GM12878 (cell line): ENCODE data around the gene KPTN. TPM values are rescaled to one million over a fixed set of nuclear protein-coding genes. Genes with fewer than 3 reads are reported as not detected.
A peak's percentile ranks its signal among the peaks of the same experiment; 100 is the strongest.

ENCODE experiments used
- ATAC-seq: fragments of 200-7000 bp; cut with Tn5 transposase; 3 replicates; pipeline ENCODE4 v1.9.1; 2020; ENCODE audit warnings: mild to moderate bottlenecking, moderate library complexity
- BruUV-seq: library from RNA; stranded (reverse); fragments of 400-500 nt; replicated peaks from 2 replicates; lab custom pipeline; 2021; lab: Mats Ljungman, UMichigan
- CTCF ChIA-PET: fragments of 300-600 bp; sonication (Branson Sonifier 250); formaldehyde crosslinking; extraction: SDS; loops from one replicate; lab custom pipeline; 2021; ENCODE audit warnings: inconsistent platforms; lab: Yijun Ruan, JAX
- POLR2A ChIA-PET: fragments of 350-600 bp; formaldehyde crosslinking; extraction: SDS; loops from one replicate; lab custom pipeline; 2021; ENCODE audit warnings: inconsistent platforms; lab: Charles Lee
- RAD21 ChIA-PET: fragments of 300-600 bp; sonication (Branson Sonifier 250); formaldehyde crosslinking; loops from one replicate; lab custom pipeline; 2023; ENCODE audit warnings: antibody characterized with exemption; ENCODE audit not compliant: unreplicated experiment; lab: Charles Lee
- SMC1A ChIA-PET: fragments of 300-600 bp; sonication (Branson Sonifier 250); formaldehyde crosslinking; loops from one replicate; lab custom pipeline; 2023; ENCODE audit not compliant: unreplicated experiment, uncharacterized antibody; lab: Charles Lee
- DNase-seq: peaks from one replicate; pipeline ENCODE4 v3.0.0-alpha.2; 2011; ENCODE audit warnings: low read depth, low spot score
- FAIRE-seq: peaks from 3 replicates; lab custom pipeline; 2011; peaks lifted over from hg19 to GRCh38; lab: Jason Lieb, UNC
- H2AFZ ChIP-seq: 2 replicates; pipeline ENCODE4 v1.6.0; 2011; ENCODE audit warnings: low read depth, low read length, control low read depth; ENCODE audit not compliant: control insufficient read depth
- H3K27ac ChIP-seq: 2 replicates; pipeline ENCODE4 v1.5.1; 2011; ENCODE audit warnings: control low read depth; ENCODE audit not compliant: control insufficient read depth, insufficient read depth
- H3K27me3 ChIP-seq, 2 experiments: replicated peaks in 1 of 2; 2 replicates each; pipeline versions ENCODE4 v1.6.0 to v1.6.1; 2011; ENCODE audit warnings: low read length in 1 of 2; ENCODE audit not compliant: control insufficient read depth in 2 of 2, insufficient read depth in 2 of 2
- H3K36me3 ChIP-seq, 2 experiments: 2 replicates each; pipeline ENCODE4 v1.5.1; 2011; ENCODE audit warnings: low read length in 1 of 2; ENCODE audit not compliant: control insufficient read depth in 2 of 2, insufficient read depth in 2 of 2
- H3K4me1 ChIP-seq: 2 replicates; pipeline ENCODE4 v1.6.1; 2011; ENCODE audit warnings: mild to moderate bottlenecking, low read length, moderate library complexity, mixed read lengths; ENCODE audit not compliant: control insufficient read depth, insufficient read depth
- H3K4me2 ChIP-seq: 2 replicates; pipeline ENCODE4 v1.6.0; 2011; ENCODE audit warnings: control low read depth; ENCODE audit not compliant: control insufficient read depth, insufficient read depth
- H3K4me3 ChIP-seq: fragments of 200-600 bp; sonication (generic); 2 replicates; pipeline ENCODE4 v1.5.1; 2016
- H3K79me2 ChIP-seq: 2 replicates; pipeline ENCODE4 v1.6.0; 2011; ENCODE audit warnings: low read length; ENCODE audit not compliant: control insufficient read depth, insufficient read depth
- H3K9ac ChIP-seq: 2 replicates; pipeline ENCODE4 v1.8.0; 2011; ENCODE audit warnings: low read length, control low read depth, mixed read lengths; ENCODE audit not compliant: control insufficient read depth, insufficient read depth
- H3K9me3 ChIP-seq: replicated peaks from 3 replicates; pipeline ENCODE4 v1.5.1; 2011; ENCODE audit warnings: mild to moderate bottlenecking, low read length; ENCODE audit not compliant: control insufficient read depth, insufficient read depth
- H4K20me1 ChIP-seq: 2 replicates; pipeline ENCODE4 v1.6.0; 2011; ENCODE audit not compliant: control insufficient read depth, insufficient read depth
- POLR2A ChIP-seq: IDR thresholded peaks from 2 replicates; pipeline ENCODE4 v1.6.1; 2011; ENCODE audit warnings: low read depth, mild to moderate bottlenecking, low read length
- POLR2AphosphoS5 ChIP-seq: IDR thresholded peaks from 2 replicates; pipeline ENCODE4 v1.6.1; 2011; ENCODE audit warnings: mild to moderate bottlenecking, low read length, inconsistent platforms
- RELB ChIP-seq: fragments of 450-650 bp; IDR thresholded peaks from 2 replicates; pipeline ENCODE4 v1.6.1; 2017; ENCODE audit warnings: low read depth, mild to moderate bottlenecking, moderate library complexity
- SUPT20H ChIP-seq: IDR thresholded peaks from 2 replicates; pipeline ENCODE4 v1.6.1; 2011; ENCODE audit warnings: low read depth, mild to moderate bottlenecking, low read length, moderate library complexity, borderline replicate concordance; ENCODE audit not compliant: control insufficient read depth
- WGBS: methylation state at CpG from one replicate; pipeline ENCODE4 v1.1.6; 2016; ENCODE audit warnings: low lambda C conversion rate; ENCODE audit not compliant: insufficient replicate concordance, insufficient coverage; ENCODE audit errors: missing lambda C conversion rate; 5-methylcytosine and 5-hydroxymethylcytosine counted together
- in situ Hi-C: fragments of 300-500 bp; cut with MboI; formaldehyde crosslinking; loops from 9 replicates; pipeline ENCODE4 v1.14.3; 2018; ENCODE audit warnings: mixed read lengths
- intact Hi-C: fragments of 100-400 bp; cut with micrococcal nuclease; formaldehyde crosslinking; loops from one replicate; pipeline ENCODE4 v1.14.2; 2022; ENCODE audit not compliant: unreplicated experiment
- polyA plus RNA-seq, 11 experiments: library from polyadenylated mRNA; depleted of rRNA in 4 of 11; unstranded in 6 of 11; stranded (reverse) in 5 of 11; fragments of >200 nt; fragmentation: Nextera tagmentation in 4 of 11; fragmentation: Illumina TruSeq in 1 of 11; extraction: Ambion mirVana in 4 of 11; extraction: Trizol in 1 of 11; gene quantifications; 1 replicate in 1 of 11; 2 replicates in 10 of 11; pipeline versions ENCODE4 v1.2.1 to v1.2.3, GENCODE V29; 2011 to 2016; ENCODE audit warnings: inconsistent platforms in 2 of 11, missing spikeins in 2 of 11, low read depth in 1 of 11
- total RNA-seq, 4 experiments: library from RNA; depleted of rRNA in 3 of 4; stranded (reverse); fragments of >200 nt in 3 of 4; fragmentation: Illumina TruSeq in 1 of 4; extraction: Trizol in 1 of 4; gene quantifications; 2 replicates each; pipeline versions ENCODE4 v1.2.1 to v1.2.3, GENCODE V29; 2013 to 2021

The KPTN gene
- total and polyA plus RNA-seq, 10 of the 15 experiments (the other 5 are each of a cell fraction or from before 2014, with no cell fraction given) = 0.60 to 10.1 (median 6.0) TPM

DNA sequence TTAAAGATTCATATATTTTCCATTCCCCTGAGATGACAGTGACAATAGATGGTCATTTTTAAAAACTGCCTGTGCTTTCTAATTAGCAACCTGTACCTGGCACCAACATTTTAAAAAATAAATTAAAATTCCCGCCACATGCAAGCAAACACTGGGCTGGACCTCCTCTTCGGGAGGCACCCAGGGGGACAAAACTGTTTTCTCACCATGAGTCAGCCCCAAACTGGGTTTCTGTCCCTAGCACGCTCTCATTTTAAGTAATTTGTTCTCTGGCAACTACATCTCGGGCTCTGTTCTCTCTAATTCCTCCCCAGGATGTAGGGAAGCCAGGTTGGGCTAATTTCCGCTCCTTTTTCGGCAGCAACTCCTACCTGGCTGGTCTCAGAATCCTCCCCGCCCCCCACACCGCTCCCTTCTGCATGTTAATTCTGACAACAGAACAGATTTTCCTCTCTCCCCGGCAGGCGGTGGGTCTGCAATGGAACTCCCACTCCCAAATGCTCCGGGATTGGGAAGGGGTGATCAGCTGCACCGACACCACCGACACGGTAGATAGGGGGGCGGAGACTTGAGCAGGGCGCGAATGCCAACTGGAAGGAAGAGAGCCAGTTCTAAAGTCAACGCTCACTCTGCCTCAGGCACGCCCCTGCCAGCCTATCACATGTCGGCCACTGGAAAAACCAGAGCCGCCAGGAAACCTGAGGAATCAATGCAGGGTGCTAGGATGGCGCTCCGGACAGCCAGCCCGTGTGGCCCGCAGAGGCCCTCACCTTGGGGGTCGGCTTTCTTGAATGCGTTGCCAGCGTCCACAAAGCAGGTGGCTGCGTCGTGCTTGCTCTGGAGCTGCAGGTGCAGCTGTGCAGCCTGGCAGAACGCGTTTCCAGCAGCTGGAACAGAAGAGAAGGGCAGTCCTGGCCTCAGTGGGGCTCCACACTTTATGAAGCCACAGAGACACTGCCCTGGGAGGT, 16.1 kb upstream of the KPTN start:
- DNase-seq = no peak
- SMC1A ChIA-PET = no interaction called here
- no peak for FAIRE-seq
- no peak for TF ChIP-seq RELB
- peak; percentile 57; the same call in 1 of the 2 replicates for TF ChIP-seq POLR2A
- TF ChIP-seq, all 136 proteins: peak for 1
- CTCF ChIA-PET = no interaction called here
- RAD21 ChIA-PET = interaction anchor here (1.4 kb wide), 1 partner anchor 62 kb away, joined by 4 read pairs; no protein-coding TSS in a partner anchor
- 91% methylated on average over 32 of the region's 32 CpGs for WGBS
- H3K27me3 ChIP-seq = no peaks in the 10 kb centered on the region
- no peak overlapping the region for H2AFZ ChIP-seq
- no peak overlapping the region for H3K27ac ChIP-seq
- no peaks in the 10 kb centered on the region; the same call in 1 of the 2 replicates for H3K79me2 ChIP-seq
- intact Hi-C loops = no loop called here
- no peaks in the 10 kb centered on the region; the same call in 1 of the 2 replicates for H4K20me1 ChIP-seq
- TSS peak; percentile 26 for BruUV-seq
- no peak overlapping the region for H3K4me3 ChIP-seq
- ATAC-seq = no peak
- POLR2A ChIA-PET = interaction anchor here (1.2 kb wide), 1 partner anchor 13 kb away, joined by 3 read pairs; no protein-coding TSS in a partner anchor
- no peak overlapping the region for H3K9ac ChIP-seq
- peaks cover 29 to 30% of the 10 kb centered on the region in 2 experiments for H3K36me3 ChIP-seq
- H3K4me1 ChIP-seq = no peaks in the 10 kb centered on the region
- in situ Hi-C loops = no loop called here
- H3K4me2 ChIP-seq = no peak overlapping the region
- no peaks in the 10 kb centered on the region for H3K9me3 ChIP-seq

DNA sequence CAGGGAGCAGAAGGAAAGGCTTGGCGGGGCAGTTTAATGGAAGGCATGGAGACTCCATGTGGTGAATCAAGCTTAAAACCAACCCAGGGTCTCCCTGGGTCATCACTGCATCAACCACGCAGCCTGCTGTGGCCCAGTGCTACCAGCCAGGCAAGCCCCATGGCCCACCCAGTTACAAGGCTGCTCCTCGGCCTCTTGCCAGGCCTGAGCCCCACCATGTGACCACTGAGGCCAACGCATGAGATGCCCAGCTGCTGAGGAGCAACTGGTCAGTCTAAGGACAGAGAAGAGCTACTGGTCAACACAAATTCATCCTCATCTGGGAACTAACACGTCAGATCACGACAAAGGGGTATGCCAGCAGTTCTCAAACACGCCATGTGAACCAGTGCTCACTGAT, 15.4 kb upstream of the KPTN start:
- H3K27ac ChIP-seq = no peak overlapping the region
- ChIA-PET SMC1A (no interaction called here), RAD21 (interaction anchor here (1.4 kb wide), 1 partner anchor 61 kb away, joined by 4 read pairs; no protein-coding TSS in a partner anchor), CTCF (no interaction called here), POLR2A (interaction anchor here (1.2 kb wide), 1 partner anchor 13 kb away, joined by 3 read pairs; no protein-coding TSS in a partner anchor)
- no peak overlapping the region for H3K9ac ChIP-seq
- no peak overlapping the region for H3K4me3 ChIP-seq
- no peak overlapping the region for H3K4me2 ChIP-seq
- H2AFZ ChIP-seq = no peak overlapping the region
- 97% methylated on average over 7 of the region's 7 CpGs for WGBS
- in situ Hi-C loops = no loop called here
- intact Hi-C loops = no loop called here
- DNase-seq (no peak), ATAC-seq (no peak), FAIRE-seq (no peak)
- no peaks in the 10 kb centered on the region for H3K4me1 ChIP-seq
- TF ChIP-seq POLR2AphosphoS5 (0 out of 2 replicates have a peak, but pooled peaks have one; percentile 46), SUPT20H (no peak)
- no peaks in the 10 kb centered on the region for H3K9me3 ChIP-seq
- BruUV-seq = no TSS peak
- no peaks in the 10 kb centered on the region; the same call in 1 of the 2 replicates for H3K79me2 ChIP-seq
- no peaks in the 10 kb centered on the region; the same call in 1 of the 2 replicates for H4K20me1 ChIP-seq
- no peaks in the 10 kb centered on the region for H3K27me3 ChIP-seq
- peaks cover 30% of the 10 kb centered on the region in 2 experiments for H3K36me3 ChIP-seq
